ENCODE results near the gene SAMD4B. TPM values are rescaled to one million over a fixed set of nuclear protein-coding genes. Genes with fewer than 3 reads are reported as not detected.

The SAMD4B gene
- total RNA-seq, 1 experiment from 2014 or later: 135 TPM

DNA sequence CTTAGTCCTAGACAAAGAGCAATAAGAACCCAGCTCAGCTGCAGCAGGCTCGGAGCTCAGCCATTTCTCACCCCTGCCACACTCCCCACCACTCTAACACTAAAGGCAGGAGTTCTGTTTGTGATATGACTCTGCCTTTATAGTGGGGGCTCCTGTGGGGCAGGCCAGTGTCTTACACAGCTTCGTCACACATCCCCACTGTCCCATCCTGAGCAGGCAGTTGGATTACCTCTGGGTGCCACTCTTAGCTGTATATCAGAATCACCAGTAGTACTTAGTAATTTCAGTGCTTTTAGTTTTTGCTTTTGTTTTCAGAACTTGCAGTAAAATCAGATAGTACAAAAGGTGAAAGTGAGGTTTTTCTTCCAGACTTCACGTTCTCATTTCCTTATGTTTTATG is 16.8 kb downstream of the SAMD4B start:
- Histone ChIP-seq H4K8ac (replicated peaks; ENCODE audit: insufficient read length, low read depth, low read length) (no peak overlapping the region), H2BK120ac (ENCODE audit: low read depth, low read length, poor library complexity, severe bottlenecking) (no peak overlapping the region), H3K79me2 (ENCODE audit: insufficient read depth, low read length) (no peaks in the 10 kb centered on the region), H3K27ac (ENCODE audit: insufficient read length, low read depth, low read length) (no peak overlapping the region), H2BK15ac (ENCODE audit: low read depth, low read length) (no peak overlapping the region), H3K14ac (ENCODE audit: insufficient read depth, low read length) (no peak overlapping the region), H3K56ac (ENCODE audit: insufficient read length, low read depth, low read length) (no peak overlapping the region), H2BK5ac (ENCODE audit: insufficient read length, low read length) (no peak overlapping the region), H4K20me1 (ENCODE audit: control insufficient read depth, insufficient read depth, insufficient read length) (no peaks in the 10 kb centered on the region), H3K4me2 (ENCODE audit: insufficient read depth, insufficient read length, low read length) (no peak overlapping the region), H2BK20ac (ENCODE audit: low read depth, low read length, poor library complexity, severe bottlenecking) (no peak overlapping the region), H4K5ac (ENCODE audit: insufficient read length, low read depth, low read length) (no peak overlapping the region), H3K23me2 (ENCODE audit: insufficient read length, low read depth, low read length, poor library complexity, severe bottlenecking) (no peaks in the 10 kb centered on the region), H3K23ac (ENCODE audit: insufficient read length, low read depth, low read length) (no peak overlapping the region), H2AK5ac (ENCODE audit: insufficient read length, low read length) (no peak overlapping the region), H4K91ac (ENCODE audit: insufficient read length, low read depth, low read length) (no peak overlapping the region), H3K9me3 (ENCODE audit: control insufficient read depth, low read depth, low read length) (no peaks in the 10 kb centered on the region), H3K4me1 (ENCODE audit: insufficient read depth, low read length) (no peaks in the 10 kb centered on the region), H3T11ph (ENCODE audit: low read length) (no peak overlapping the region), H3K27me3 (ENCODE audit: insufficient read depth, low read length) (no peaks in the 10 kb centered on the region), H3K4ac (ENCODE audit: low read depth, low read length) (no peak overlapping the region), H2AFZ (ENCODE audit: low read length) (no peak overlapping the region), H2BK12ac (ENCODE audit: insufficient read length, low read depth, low read length) (no peak overlapping the region), H3K9ac (ENCODE audit: extremely low read depth, insufficient read length, low read length) (no peak overlapping the region), H3K79me1 (ENCODE audit: insufficient read depth, low read depth, low read length, poor library complexity, severe bottlenecking) (no peaks in the 10 kb centered on the region), H3K18ac (ENCODE audit: insufficient read length, low read depth, low read length) (no peak overlapping the region)
- WGBS (ENCODE audit: extremely low coverage, insufficient read length, low lambda C conversion rate): no CpG with 5 or more reads among the region's 3 CpGs
- DNase-seq: no peak
- no peaks in the 10 kb centered on the region; the same call in 1 of the 2 replicates for H3K27me3 Mint-ChIP-seq (ENCODE audit: low read depth)
- H3K27ac Mint-ChIP-seq: no peak overlapping the region
- H3K36me3 Mint-ChIP-seq (ENCODE audit: insufficient read depth in 1 of 3, low read depth in 3 of 3): peaks cover 45 to 88% (median 85%) of the 10 kb centered on the region in 3 experiments
- H3K4me3 Mint-ChIP-seq: no peak overlapping the region
- H3K4me1 Mint-ChIP-seq: no peaks in the 10 kb centered on the region
- H3K9me3 Mint-ChIP-seq: no peaks in the 10 kb centered on the region
- TF ChIP-seq, protein P1, sequence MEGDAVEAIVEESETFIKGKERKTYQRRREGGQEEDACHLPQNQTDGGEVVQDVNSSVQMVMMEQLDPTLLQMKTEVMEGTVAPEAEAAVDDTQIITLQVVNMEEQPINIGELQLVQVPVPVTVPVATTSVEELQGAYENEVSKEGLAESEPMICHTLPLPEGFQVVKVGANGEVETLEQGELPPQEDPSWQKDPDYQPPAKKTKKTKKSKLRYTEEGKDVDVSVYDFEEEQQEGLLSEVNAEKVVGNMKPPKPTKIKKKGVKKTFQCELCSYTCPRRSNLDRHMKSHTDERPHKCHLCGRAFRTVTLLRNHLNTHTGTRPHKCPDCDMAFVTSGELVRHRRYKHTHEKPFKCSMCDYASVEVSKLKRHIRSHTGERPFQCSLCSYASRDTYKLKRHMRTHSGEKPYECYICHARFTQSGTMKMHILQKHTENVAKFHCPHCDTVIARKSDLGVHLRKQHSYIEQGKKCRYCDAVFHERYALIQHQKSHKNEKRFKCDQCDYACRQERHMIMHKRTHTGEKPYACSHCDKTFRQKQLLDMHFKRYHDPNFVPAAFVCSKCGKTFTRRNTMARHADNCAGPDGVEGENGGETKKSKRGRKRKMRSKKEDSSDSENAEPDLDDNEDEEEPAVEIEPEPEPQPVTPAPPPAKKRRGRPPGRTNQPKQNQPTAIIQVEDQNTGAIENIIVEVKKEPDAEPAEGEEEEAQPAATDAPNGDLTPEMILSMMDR (conservative IDR thresholded peaks at IDR 0.05): no peak
